HepG2 (cell line): Measurements from ENCODE around the gene KRTAP5-10. TPM values are rescaled to one million over a fixed set of nuclear protein-coding genes. Genes with fewer than 3 reads are reported as not detected.
"Not testable (repeated sequence)": the region's sequence is repeated elsewhere in the genome, so short reads cannot be mapped to it uniquely, and the experiment has no call there.

Experiments
- FOXA3 ChIP-seq: IDR thresholded peaks from 2 replicates; pipeline ENCODE4 v1.6.1; 2016; ENCODE audit warnings: missing genetic modification reagents, missing compliant biosample characterization
- MNT ChIP-seq: fragments of 450-650 bp; IDR thresholded peaks from 2 replicates; pipeline ENCODE4 v1.6.1; 2016
- PAXIP1 ChIP-seq: sonication (generic); formaldehyde crosslinking; conservative IDR thresholded peaks from 2 replicates; pipeline ENCODE4 v1.4.0; 2020; ENCODE audit warnings: mild to moderate bottlenecking, missing genetic modification reagents, moderate library complexity
- SALL1 ChIP-seq: sonication (generic); formaldehyde crosslinking; IDR thresholded peaks from 2 replicates; pipeline ENCODE4 v1.8.0; 2022; ENCODE audit warnings: mild to moderate bottlenecking, missing genetic modification reagents
- SOX5 ChIP-seq: IDR thresholded peaks from 2 replicates; pipeline ENCODE4 v1.6.1; 2016; ENCODE audit warnings: borderline replicate concordance
- SOX6 ChIP-seq, 2 experiments: fragments of 450-650 bp in 1 of 2; sonication (generic) in 1 of 2; formaldehyde crosslinking in 1 of 2; IDR thresholded peaks; 2 replicates each; pipeline versions ENCODE4 v1.4.0 to v1.6.1; 2017 to 2020; ENCODE audit warnings: antibody characterized with exemption in 1 of 2, mild to moderate bottlenecking in 1 of 2, missing genetic modification reagents in 1 of 2
- ZEB1 ChIP-seq: IDR thresholded peaks from 2 replicates; pipeline ENCODE4 v1.6.1; 2012; ENCODE audit warnings: mild to moderate bottlenecking, low read depth, inconsistent platforms; ENCODE audit not compliant: insufficient replicate concordance
- ZNF362 ChIP-seq: sonication (generic); formaldehyde crosslinking; IDR thresholded peaks from 2 replicates; pipeline ENCODE4 v1.4.0; 2020; ENCODE audit warnings: missing genetic modification reagents, mild to moderate bottlenecking, borderline replicate concordance
- polyA plus RNA-seq, 8 experiments: library from polyadenylated mRNA; depleted of rRNA in 3 of 8; stranded (reverse) in 7 of 8; unstranded in 1 of 8; fragments of >200 nt; fragmentation: Illumina TruSeq in 4 of 8; extraction: Trizol in 4 of 8; gene quantifications; 2 replicates each; pipeline versions ENCODE4 v1.2.1 to v1.2.3, GENCODE V29; 2011 to 2016; ENCODE audit warnings: low read depth in 4 of 8, missing spikeins in 1 of 8, mixed read lengths in 1 of 8; ENCODE audit not compliant: insufficient read depth in 1 of 8
- total RNA-seq, 5 experiments: library from RNA; depleted of rRNA; stranded (reverse); fragments of >200 nt; fragmentation: Illumina TruSeq; extraction: Trizol; gene quantifications; 2 replicates each; pipeline ENCODE4 v1.2.3, GENCODE V29; 2016; ENCODE audit warnings: low read depth in 1 of 5

KRTAP5-10 gene
- total and polyA plus RNA-seq, 2 of the 13 experiments (the other 11 are each of a cell fraction or from before 2014, with no cell fraction given) = not detected

GRCh38 chr11:71526796-71527575 is 38.4 kb upstream of the KRTAP5-10 start, which contains the start of gene KRTAP5-7 (continued):
- TF ChIP-seq ZEB1 = peak; percentile 64
- peak; percentile 47; the same call in 1 of the 2 replicates for TF ChIP-seq PAXIP1 (CRISPR knock-in tag)
- TF ChIP-seq MNT = peak; percentile 96
- peak; percentile 48 for TF ChIP-seq FOXA3 (CRISPR knock-in tag)
- TF ChIP-seq SALL1 (CRISPR knock-in tag) = peak; percentile 34; the same call in 1 of the 2 replicates
- not testable (repeated sequence) for TF ChIP-seq SOX6 (IDR thresholded peaks at IDR 0.05)
- peak; percentile 31; the same call in 1 of the 2 replicates for TF ChIP-seq SOX6 (CRISPR knock-in tag; IDR thresholded peaks at IDR 0.05)
- TF ChIP-seq ZNF362 (CRISPR knock-in tag) = 0 out of 2 replicates have a peak, but pooled peaks have one; percentile 15
- TF ChIP-seq SOX5 (CRISPR knock-in tag) = peak; percentile 74; the same call in 1 of the 2 replicates
